LHCN-M2 (cell line): ENCODE measurements around the gene PPP6R3. TPM values are rescaled to one million over a fixed set of nuclear protein-coding genes. Genes with fewer than 3 reads are reported as not detected.
A peak's percentile ranks its signal among the peaks of the same experiment; 100 is the strongest.
"Not testable (repeated sequence)": the region's sequence is repeated elsewhere in the genome, so short reads cannot be mapped to it uniquely, and the experiment has no call there.

Experiments
- DNase-seq: peaks from one replicate; pipeline ENCODE4 v3.0.0-alpha.2; 2012; ENCODE audit warnings: low read depth
- total RNA-seq: library from RNA; depleted of rRNA; stranded (reverse); fragments of >200 nt; gene quantifications from 2 replicates; pipeline ENCODE4 v1.2.3, GENCODE V29; 2014

Gene PPP6R3
- total RNA-seq, 1 experiment from 2014 or later: 84.6 TPM

GRCh38 chr11:68457216-68457897, 3.2 kb upstream of the PPP6R3 start:
- DNase-seq: no peak

- DNase-seq: no peak
Measured at GRCh38 chr11:68457898-68458249, 2.7 kb upstream of the PPP6R3 start.

- not testable (repeated sequence) for DNase-seq
Measured at GRCh38 chr11:68458340-68458739, 2.2 kb upstream of the PPP6R3 start.

- peak; percentile 97 for DNase-seq
Measured at GRCh38 chr11:68459886-68460740, 439 bp upstream of the PPP6R3 start.

- DNase-seq: no peak
Measured at GRCh38 chr11:68461575-68461917, 994 bp downstream of the PPP6R3 start.

GRCh38 chr11:68463714-68464113, 3.2 kb downstream of the PPP6R3 start:
- DNase-seq: no peak

GRCh38 chr11:68467201-68467834, 6.8 kb downstream of the PPP6R3 start:
- no peak for DNase-seq

GRCh38 chr11:68468217-68468828, 7.8 kb downstream of the PPP6R3 start:
- no peak for DNase-seq

GRCh38 chr11:68469122-68469521, 8.6 kb downstream of the PPP6R3 start:
- no peak for DNase-seq

GRCh38 chr11:68469642-68470041, 9.1 kb downstream of the PPP6R3 start:
- DNase-seq: no peak

- no peak for DNase-seq
Measured at GRCh38 chr11:68470304-68470811, 9.8 kb downstream of the PPP6R3 start.

- peak; percentile 67 for DNase-seq
Measured at GRCh38 chr11:68471360-68472340, 11.1 kb downstream of the PPP6R3 start.

- no peak for DNase-seq
Measured at GRCh38 chr11:68472778-68473177, 12.2 kb downstream of the PPP6R3 start.

- no peak for DNase-seq
Measured at GRCh38 chr11:68473693-68474092, 13.1 kb downstream of the PPP6R3 start.

- not testable (repeated sequence) for DNase-seq
Measured at GRCh38 chr11:68475626-68476025, 15.1 kb downstream of the PPP6R3 start.

GRCh38 chr11:68479390-68479789, 18.8 kb downstream of the PPP6R3 start:
- DNase-seq: no peak

GRCh38 chr11:68480193-68480592, 19.6 kb downstream of the PPP6R3 start:
- DNase-seq: no peak

- no peak for DNase-seq
Measured at GRCh38 chr11:68480852-68481510, 20.4 kb downstream of the PPP6R3 start.

- DNase-seq: no peak
Measured at GRCh38 chr11:68481579-68482240, 21.2 kb downstream of the PPP6R3 start.

GRCh38 chr11:68488623-68489022, 28.1 kb downstream of the PPP6R3 start:
- DNase-seq: no peak
